Measurements from ENCODE around the gene RAB40C.

RAB40C gene

DNA sequence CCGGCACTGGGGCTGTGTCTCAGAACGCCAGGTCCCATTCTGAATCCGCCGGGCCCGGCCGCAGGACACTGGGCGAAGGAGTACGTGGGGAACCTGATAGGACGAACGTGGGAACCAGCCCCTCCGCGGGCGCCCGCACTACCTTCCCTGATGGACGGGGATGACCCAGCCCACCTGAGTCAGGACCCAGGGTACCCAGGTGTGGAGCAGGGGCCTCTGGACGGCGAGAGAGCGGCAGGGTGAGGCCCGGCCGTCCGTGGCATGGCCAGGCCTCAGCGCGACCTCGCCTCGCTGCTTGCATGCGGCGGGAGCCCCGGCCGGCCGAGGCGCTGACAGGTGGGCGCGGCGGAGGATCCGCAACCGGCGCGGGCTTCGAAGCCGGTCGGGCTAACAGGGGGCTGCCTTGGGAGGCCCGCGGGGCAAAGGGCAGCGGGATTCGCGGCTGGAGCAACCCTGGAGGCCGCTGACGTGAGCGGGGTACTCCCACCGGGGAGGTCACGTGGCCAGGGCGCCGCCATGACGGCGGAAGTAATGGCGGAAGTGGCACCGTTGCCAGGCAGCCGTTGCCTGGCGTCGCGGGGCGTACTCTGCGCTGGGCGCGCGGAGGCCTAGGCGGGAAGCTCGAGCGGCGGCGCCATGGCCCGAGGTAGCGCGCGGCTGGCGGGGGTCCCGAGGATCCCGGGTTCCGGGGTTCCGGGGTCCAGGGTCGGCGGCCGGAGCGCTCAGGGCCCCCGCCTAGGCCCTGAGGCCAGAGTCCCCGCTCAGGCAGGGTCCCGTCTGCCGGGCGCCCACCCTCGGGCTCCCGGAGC is 59.1 kb downstream of the RAB40C start, which contains the start of gene WDR90:
Gene WDR90, plus strand, starts transcription at position 585 of the 809 bp plus-strand sequence. Its CDS starts 52 bp downstream, at position 637.
- DNase-seq, result peak; percentile 94

DNA sequence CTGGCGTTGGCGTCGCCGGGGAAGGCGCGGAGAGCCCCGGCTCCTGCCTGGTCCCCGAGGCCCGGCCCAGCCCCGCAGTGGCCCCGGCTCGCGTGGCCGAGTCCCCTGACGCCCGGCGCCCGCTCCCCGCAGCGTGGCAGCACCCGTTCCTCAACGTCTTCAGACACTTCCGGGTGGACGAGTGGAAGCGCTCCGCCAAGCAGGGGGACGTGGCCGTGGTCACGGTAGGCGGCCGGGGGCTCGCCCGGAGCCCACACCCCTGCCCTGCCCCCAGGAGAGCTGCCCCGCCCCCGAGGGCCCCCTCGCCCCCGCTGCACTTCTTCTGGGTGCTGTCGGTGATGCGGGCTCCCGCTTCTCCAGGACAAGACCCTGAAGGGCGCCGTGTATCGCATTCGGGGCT is 59.8 kb downstream of the RAB40C start:
- DNase-seq, result no peak

DNA sequence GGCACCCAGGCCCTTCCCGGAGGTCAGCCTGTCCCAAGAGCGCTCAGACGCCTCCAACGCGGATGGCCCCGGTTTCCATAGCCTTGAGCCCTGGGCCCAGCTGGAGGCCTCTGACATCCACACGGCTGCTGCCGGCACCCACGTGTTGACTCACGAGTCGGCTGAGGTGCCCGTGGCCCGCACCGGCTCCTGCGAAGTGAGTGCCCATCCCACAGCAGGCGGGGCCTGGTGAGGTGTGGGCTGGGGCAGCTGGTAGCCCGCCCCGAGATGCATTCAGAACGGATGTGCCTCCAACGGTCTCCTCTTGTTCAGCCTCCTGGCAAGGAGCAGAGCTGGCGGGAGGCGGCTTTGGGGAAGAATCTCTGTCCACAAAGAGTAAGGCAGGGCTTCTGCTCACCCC is 62.0 kb downstream of the RAB40C start:
- no peak for DNase-seq

DNA sequence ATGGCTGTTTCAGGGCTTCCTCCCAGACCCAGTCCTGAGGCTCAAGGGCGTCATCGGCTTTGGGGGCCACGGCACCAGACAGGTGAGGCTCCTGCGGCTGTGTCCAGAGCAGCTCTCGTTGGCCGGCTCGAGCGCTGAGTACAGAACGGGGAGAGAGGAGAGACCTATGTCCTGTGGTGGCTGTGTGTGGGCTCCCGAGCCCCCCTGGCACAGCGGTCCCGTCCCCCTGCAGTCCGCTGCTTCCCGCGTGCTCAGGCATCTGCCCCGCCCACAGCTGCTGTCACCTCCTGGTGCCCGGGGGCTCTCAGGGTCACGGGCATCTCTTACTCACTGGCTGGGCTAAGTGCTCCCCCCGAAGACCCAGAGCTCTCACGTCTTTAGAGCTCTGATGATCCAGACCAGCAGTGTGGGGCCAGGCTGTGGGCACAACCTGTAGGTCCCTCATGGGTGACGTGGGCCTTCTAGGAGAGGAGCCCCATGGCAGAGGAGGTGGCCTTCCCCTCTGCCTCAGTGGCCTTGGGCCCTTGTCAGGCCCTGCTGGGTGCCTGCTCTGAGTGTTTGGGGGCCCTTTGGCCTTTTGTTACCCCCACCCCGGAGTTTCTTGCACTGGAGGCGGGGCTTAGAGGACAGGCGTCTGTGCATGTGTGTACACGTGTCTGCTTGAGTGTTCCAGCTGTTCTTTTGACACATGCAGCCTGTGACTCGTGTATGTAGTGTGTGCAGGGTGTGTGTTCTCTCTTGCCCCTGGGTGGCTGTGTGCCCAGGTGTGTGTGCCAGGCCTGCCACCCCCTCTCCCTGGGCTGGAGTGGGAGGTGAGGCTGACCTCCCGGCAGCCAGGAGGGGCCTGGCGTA is 62.8 kb downstream of the RAB40C start:
- no peak for DNase-seq

DNA sequence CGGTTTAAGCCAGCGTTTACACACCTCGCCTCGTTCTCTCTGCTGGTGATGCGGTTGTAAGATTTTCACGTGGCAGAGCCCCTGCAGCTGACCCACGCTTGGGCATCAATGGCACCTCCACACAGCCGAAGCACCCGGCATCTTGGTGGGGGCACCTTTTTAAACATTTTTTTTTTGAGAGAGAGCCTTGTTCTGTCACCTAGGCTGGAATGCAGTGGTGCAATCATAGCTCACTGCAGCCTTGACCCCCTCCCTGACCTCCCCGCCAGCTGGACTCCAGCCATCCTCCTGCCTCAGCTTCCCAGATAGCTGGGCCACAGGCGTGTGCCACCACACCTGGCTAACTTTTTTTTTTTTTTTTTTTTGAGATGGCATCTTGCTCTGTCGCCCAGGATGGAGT is 64.2 kb downstream of the RAB40C start:
- no peak for DNase-seq

DNA sequence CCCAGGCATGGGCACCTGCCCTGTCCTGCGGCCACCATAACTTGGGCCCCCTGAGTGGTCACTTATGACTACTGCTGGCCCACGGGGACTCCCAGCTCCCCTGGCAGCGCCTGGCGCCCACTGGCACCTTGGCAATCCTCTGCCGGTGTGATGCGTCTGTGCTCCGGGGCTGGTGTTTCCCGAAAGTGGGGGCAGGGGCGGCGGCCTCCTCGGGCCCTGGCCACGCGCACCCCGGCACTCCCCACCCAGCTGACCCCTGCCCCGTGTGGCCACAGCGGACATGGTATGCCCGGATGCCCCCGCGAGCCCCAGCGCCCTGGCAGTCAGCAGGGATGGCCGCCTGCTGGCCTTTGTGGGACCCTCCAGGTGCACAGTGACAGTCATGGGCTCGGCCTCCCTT is 67.6 kb downstream of the RAB40C start:
- no peak for DNase-seq

DNA sequence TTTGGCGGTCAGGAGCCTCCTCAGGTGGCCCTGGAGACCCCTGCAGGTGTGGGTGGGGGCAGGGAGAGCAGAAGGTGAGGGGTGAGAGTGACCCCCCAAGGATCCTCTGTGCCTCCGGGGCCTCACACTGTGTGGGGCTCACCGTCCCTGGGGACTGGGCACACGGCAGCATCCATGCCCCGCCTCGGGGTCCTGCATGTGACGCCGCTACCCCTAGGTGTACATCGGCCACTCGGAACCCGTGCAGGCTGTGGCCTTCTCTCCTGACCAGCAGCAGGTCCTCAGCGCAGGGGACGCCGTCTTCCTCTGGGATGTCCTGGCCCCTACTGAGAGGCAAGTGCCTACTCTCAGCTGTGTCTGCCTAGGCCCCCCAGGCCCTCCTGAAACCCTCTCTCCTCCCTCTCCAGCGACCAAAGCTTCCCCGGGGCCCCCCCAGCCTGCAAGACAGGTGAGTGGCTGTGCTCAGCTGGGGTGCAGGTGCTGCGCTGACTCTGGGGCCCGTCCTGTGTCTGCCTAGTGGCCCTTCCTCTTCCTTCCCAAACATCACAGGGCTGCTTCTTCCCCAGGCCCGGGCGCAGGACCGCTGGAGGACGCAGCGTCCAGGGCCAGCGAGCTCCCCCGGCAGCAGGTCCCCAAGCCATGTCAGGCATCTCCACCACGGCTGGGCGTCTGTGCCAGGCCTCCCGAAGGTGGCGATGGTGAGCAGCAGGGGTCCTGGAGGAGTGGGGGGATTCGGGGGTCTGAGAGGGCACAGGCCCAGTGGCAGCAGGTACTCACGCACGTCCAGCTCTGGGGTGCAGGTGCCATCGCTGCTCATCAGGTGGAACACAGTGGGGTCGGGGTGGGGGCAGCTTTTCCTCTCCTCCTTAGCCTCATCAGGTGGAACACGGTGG is 69.1 kb downstream of the RAB40C start:
- no peak for DNase-seq

DNA sequence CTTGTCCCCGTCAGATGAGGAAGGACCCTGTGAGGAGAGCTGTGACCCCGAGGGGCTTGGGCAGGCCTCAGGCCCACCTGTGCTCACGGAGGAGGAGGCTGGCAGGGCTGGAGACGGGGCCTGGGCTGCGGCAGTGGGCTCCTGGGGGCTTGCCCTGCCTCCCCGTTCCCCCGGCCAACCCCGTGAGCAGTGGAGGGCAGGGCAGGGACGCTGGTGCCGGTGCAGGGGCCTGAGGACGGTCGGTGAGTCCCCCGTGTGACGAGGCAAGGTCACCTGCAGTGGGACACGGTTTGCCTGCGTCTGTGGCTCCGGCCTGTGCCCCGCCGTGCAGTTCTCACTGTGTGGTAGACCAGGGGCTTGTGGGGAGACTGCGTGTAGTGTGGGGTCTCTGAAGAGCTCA is 69.8 kb downstream of the RAB40C start:
- DNase-seq, result no peak

DNA sequence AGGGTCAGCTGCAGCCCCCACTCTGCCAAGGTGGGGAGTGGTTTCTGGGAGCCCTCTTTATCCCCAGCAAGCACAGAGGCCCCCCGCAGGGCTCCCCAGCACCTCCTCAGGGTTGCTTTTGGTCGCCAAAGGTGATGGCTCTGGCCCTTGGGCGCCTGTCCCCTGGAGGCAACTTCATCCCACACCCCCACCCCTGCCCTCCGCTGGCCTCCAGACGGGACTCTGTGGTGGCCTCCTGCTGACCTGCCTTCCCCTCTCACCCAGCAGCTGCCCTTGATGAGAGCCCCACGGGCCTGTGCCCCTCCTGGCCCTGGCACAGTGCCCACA is 70.2 kb downstream of the RAB40C start:
- no peak for DNase-seq

DNA sequence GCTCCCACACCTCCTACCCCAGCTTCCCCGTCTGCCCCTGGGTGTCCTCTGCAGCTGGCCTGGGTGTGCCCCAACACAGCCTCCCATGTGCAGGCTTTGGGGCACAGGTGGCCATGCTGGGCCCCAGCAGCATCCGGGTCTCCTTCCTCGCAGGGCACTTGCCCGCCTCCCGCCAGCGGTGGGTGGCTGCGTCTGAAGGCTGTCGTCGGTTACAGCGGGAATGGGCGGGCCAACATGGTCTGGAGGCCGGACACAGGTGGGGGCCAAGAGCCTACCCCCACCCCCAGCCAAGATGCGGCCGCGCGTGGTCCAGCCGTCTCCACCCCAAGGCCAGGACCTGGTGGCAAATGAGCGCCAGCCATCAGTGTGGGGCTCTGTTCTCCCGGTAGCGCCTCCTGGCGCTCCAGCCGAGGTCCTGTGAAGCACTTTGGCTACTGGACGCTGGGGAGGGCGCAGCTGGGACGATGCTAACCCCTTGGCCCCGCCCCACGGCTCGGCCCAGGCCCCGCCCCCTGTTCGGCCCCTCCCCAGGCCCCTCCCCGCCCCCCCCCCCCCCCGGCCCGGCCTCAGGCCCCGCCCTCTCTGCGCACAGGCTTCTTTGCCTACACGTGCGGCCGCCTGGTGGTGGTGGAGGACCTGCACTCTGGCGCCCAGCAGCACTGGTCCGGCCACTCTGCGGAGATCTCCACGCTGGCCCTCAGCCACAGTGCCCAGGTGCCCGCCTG is 70.8 kb downstream of the RAB40C start:
- DNase-seq, result peak; percentile 93

DNA sequence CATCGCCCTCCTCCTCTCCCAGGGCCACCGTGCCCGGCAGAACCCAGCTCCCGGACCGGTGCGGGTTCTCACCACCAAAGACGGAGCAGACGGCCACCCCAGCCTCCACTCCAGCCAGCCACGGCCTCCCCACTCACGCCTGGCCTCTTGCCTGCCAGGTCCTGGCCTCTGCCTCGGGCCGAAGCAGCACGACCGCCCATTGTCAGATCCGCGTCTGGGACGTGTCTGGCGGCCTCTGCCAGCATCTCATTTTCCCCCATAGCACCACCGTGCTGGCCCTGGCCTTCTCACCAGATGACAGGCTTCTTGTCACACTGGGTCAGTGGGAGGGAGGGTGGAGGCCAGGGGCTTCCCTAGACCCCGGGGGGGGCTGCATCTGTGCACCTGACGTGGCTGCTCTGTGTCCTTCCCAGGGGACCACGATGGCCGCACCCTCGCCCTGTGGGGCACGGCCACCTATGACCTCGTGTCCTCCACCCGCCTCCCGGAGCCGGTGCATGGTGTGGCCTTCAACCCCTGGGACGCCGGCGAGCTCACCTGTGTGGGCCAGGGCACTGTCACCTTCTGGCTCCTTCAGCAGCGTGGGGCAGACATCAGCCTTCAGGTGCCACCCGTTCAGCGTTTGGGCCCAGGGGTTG is 71.4 kb downstream of the RAB40C start:
- no peak for DNase-seq

DNA sequence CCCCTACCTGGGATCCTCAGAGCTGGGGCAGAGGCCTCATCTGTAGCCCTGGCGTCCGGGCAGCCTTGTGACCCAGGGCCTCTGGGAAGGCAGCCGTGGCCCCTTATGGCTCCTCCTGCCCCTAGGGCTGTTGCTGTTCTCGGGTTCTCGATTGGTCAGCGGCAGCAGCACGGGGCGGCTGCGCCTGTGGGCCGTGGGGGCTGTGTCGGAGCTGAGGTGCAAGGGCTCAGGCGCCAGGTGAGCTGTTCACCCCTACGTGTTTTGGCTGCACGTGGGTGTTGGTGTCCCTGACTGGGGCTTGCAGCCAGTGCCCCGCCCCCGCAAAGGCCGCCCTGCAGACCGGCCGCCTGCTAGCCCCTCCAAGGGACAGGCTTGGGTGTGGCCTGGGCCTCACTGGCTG is 72.2 kb downstream of the RAB40C start:
- DNase-seq, result no peak

DNA sequence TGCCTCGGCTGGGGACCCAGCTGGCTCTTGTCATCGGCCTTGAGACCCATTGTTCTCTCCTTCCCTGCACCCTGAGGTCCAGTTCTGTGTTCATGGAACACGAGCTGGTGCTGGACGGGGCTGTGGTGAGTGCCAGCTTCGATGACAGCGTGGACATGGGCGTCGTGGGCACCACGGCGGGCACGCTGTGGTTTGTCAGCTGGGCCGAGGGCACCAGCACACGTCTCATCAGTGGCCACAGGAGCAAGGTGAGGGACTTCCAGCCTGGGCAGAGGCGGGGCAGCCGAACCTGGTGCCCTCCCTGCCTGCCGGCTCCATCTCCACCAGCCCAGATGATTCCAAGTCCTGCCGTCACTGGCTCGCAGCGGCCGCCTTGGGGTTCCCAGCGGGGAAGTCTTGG is 72.7 kb downstream of the RAB40C start:
- DNase-seq, result no peak

DNA sequence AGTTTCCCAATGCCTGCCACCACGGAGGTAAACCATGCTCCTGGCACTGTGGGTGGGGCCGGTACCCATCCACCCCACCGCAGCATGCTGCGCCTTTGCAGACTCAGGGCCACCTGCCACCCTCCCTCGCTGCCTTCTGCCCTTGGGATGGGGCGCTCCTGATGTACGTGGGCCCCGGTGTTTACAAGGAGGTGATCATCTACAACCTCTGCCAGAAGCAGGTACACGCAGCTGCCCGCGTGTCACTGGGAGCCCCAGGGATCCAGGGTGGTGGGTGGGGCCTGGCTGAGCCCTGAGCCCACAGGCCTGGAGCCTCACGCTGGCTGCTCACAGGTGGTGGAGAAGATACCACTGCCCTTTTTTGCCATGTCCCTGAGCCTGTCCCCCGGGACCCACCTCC is 76.7 kb downstream of the RAB40C start:
- DNase-seq, result no peak

DNA sequence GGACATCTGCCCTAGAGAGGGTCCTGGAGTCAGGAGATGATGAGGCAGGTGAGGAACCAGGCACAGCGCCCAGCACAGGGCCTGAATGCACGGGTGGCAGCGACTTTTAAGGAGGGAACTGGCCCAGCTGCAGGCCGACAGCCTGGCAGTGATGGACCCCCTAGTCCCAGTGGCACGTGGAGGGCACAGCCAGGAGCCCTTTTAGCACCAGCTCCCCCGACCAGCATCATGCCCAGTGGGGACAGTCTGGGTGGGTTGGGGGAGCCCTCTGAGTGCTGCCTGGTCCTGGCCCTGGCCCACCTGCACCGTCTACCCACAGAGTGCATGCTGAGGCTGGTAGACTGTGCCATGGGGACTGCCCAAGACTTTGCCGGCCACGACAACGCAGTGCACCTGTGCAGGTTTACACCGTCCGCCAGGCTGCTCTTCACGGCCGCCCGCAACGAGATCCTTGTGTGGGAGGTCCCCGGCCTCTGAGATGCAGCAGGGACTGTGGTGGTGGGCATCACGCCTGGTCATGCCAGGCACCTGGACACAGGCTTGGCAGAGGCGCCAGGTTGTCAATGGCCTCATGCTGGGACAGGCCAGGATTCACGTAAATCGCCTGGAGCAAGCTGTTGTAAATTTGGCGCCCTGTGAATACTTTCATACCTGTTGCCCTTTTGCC is 77.4 kb downstream of the RAB40C start:
- DNase-seq, result no peak

DNA sequence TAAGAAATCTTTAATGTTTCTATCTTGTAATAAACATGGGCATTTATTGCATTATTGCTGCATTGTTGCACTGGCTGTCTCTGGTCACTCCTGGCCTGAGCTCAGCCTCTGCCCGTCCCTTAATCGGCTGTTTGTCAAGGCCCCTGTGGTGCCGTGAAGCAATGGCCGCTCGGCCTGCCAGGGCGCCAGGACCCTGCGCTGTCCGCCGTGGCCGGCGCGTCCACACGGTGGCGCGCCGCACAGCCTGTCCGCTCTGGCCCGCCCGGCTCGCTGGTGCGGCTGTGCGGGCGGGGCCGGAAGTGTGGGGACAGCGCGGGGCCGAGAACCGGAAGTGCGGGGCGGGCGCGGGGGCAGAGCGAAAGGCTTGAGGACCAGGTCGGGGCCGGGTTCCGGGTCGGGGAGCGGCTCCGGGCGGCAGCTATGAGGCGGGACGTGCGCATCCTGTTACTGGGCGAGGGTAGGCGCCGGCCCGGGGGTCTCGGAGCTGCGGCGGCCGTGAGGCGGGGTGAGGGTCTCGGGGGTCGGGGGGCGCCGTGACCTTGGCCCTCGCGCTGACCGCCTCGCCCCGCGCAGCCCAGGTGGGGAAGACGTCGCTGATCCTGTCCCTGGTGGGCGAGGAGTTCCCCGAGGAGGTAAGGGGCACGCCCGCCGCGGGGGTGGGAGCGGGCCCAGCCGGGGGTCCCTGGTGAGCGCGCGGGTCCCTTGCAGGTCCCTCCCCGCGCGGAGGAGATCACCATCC is 78.1 kb downstream of the RAB40C start, which contains the start of gene RHOT2:
Gene RHOT2, plus strand, starts transcription at position 353 of the 739 bp plus-strand sequence. Its CDS starts 68 bp downstream, at position 421.
- DNase-seq, result peak; percentile 94

DNA sequence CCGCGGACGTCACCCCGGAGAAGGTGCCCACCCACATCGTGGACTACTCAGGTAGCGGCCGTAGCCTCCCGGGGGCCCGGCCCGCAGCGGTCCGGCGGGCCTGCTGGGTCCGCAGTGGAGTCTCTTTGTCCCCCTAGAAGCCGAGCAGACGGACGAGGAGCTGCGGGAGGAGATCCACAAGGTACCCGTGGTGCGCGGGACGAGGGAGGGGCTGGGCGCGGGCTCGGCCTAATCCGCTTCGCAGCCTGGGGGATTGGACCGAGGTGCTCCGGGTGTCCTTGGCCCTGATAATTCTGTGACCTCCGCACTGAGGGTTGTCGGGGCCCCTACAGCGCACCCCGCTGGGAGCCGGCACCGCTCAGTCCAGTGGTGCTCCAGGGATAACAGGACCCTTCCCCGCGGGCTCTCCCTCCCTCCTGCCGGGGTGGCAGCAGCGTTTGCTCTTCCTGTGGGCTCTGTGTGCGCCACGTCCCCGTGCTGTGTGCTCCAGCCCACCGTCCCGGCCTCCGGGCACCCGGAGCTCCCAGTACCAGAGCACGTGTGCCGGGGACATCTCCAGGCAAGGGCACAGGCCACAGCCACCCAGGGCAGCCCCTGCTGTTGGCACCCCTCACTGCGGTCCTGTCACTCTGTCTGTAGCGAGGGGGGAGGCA is 78.8 kb downstream of the RAB40C start:
- no peak for DNase-seq

DNA sequence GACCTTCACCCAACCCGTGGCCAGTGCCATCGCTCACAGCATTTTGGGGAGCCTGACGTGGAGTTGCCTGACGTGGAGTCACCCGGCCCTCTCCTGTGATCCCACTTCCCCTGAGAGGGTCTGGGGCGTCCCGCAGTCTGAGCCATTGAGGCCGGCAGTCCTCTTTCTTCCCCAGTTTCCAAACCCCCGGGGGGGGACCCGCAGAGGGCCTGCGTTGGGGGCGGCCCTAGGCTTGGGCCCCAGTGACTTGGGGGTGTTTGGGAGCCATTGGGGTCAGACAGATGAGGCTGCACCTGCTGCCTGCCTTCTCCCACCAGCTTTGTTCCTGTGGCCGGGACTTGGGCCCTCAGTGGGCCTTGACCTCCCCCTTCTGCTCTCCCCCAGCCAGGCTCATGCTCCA is 79.8 kb downstream of the RAB40C start:
- DNase-seq, result no peak

DNA sequence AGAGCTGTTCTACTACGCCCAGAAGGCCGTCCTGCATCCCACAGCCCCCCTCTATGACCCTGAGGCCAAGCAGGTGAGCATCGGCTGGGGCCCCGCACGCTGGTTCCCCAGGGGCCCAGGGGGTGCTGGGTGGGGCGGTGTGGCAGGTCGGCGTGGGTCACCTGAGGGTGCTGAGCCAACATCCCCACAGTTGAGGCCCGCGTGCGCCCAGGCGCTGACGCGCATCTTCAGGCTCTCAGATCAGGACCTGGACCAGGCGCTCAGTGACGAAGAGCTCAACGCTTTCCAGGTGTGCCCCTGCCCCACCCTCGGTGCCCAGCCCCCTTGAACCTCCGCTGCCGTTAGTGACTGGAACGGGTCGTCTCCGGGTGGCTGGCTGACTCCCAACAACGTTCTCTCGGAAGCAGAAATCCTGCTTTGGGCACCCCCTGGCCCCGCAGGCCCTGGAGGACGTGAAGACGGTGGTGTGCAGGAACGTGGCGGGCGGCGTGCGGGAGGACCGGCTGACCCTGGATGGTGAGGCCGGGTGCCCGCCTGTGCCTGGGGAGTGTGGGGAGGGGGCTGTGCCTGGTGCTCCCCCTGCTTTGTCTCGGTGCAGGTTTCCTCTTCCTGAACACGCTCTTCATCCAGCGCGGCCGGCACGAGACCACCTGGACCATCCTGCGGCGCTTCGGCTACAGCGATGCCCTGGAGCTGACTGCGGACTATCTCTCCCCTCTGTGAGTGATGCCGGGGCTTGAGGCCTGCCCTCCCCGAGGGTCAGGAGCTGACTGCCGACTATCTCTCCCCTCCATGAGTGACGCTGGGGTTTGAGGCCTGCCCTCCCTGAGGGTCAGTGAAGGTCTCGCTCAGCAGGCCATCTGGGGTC is 80.9 kb downstream of the RAB40C start:
- DNase-seq, result no peak

Measured in inflammatory macrophage treated with lipopolysaccharide for 4 hours (primary cell).